G401.6 (cell line): ENCODE measurements around the gene HNF1B.

ENCODE experiments used
- FAIRE-seq: peaks from 2 replicates; lab custom pipeline; 2012; peaks lifted over from hg19 to GRCh38; lab: Jason Lieb, UNC

The HNF1B gene

DNA sequence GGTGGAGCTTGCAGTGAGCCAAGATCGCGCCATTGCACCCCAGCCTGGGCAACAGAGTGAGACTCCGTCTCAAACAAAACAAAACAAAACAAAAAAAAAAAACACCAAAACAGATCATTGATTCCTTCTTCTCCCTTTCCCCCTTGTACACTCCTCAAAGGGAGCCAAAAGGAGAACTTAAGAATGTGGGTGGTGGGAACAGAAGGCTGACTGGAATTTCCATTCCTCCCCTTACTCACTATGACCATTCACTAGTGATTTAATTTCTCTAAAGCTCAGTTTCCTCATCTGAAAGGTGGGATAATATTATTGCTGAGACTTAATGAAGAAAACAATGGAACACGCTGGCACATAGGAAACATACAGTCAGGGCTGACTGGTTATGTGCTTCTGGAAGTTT, 17.1 kb upstream of the HNF1B start:
- no peak for FAIRE-seq

DNA sequence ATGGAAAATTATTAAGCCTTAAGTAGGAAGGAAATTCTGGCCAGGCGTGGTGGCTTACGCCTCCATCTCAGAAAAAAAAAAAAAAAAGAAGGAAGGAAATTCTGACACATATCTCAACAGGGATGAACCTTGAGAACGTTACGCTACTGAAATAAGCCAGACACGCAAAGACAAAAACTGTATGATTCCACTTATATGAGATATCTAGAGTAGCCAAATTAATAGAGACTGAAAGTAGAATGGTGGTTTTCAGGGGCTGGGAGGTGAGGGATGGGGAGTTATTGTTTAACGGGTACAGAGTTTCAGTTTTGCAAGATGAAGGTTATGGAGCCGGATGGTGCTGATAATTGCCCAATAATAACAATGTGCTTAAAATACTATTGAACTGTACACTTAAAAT, 16.2 kb upstream of the HNF1B start:
- no peak for FAIRE-seq

DNA sequence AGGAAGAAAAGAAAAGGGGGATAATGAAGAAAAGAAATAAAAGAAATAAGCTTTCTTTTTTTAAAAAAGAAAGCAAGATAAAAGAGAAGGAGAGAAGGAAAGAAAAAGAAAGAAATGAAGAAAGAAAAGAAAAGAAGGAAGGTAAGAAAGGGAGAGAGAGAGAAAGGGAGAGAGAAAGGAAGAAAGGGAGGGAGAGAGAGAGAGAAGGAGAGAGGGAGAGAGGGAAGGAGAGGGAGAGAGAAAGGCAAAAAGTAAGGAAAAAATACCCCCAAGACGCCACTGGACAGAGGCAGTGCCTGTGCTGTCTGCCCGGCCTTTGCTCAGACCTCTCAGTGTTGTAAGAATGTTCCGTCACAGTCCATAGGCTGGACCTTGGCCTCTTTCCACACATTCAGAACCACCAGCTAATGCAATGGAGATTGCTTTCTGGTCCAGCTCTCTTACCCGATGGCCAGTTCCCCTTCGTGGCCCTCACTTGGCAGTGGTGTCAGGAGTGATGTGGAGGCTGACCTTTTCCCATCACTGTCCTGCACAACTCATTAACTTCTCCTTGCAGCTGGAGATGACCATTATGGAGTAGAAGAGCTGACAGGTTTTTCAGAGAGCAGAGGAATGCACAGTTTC, 14.3 kb upstream of the HNF1B start:
- no peak for FAIRE-seq

DNA sequence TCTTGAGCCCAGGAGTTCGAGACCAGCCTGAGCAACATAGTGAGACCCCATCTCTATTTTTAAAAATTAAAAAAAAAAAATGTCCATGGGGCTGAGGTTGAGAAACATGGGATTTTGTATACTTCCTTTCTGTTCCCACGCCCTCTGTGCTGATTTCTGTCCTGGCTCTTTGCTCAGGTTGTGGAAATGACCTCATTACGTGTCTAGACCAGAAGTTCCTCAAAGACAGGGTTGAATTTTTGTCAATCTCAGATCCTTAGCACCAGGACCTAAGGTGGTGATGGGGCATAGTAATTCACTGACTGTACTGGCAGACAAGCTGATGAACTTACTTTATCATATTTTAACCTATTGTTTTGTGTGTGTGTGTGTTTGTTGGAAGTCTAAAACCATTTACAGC, 11.2 kb upstream of the HNF1B start:
- FAIRE-seq, result no peak

DNA sequence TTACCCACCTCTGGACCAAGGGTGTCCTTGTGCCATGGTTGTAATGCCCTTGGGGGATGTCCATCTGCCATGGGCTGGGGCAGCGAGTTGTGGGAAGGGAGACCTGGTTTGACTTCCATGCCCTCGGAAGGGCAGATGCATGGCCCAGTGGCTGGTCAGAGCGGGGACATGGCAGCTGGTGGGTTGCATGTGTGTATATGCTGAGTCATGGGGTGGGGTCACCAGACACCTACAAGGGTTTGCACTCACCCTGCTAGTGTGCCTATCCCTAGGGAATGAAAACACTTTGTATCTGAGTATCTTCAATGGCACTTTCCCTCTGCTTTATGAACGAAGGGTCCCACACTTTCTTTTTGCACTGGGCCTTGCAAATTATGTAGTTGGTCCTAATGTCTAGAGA, 10.6 kb upstream of the HNF1B start:
- no peak for FAIRE-seq

DNA sequence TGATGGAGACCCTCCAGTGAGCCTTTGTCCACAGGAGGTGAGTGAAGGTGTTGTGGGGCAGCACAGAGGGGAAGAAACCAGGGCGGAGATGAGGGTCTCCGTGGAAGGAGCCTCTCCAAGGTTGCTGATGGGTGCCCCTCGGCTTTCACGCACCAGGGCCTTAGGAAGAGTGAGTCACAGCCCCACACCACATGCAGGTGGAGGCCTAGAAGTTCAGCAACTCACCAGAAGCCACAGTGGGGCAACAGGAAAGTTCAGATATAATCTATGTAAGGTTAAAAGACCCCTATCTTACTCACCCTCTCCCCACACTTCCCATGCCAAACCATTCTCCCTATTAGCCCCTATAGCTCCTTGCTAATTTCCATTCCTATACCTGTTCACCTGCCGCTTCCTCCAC, 9.5 kb upstream of the HNF1B start:
- FAIRE-seq, result no peak

GRCh38 chr17:37752482-37752881, 7.6 kb upstream of the HNF1B start:
- no peak for FAIRE-seq

DNA sequence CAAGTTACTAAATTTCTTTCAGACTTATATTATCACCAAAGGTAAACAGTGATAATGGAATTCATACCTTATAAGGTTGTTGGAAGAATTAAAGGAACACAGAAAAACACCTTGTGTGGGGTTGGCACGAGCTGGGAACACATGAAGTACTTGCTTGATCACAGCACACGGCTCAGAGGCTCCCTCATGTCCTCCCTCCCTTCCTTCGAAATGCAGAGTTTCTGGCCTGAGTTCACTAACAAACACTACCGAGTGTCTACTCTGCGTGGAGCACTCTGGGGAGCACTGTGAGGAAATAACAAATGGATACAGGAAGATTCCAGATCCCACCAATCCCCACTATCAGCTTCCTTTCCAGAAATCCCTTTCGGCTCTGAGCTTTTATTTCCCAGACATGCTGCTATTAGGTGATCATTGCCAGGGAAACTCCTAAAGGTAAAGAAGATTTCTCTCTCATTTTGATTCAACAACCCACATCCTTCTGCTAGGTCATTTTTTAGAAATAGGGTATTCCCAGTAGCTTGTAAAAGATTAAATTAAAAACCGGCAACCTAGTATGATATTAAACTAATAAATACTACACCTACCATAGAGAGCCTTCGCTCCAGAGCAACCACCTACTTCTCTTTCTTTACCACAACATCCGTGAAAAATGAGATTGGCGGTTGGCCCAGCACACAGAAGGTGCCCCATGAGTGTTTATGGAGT, 6.1 kb upstream of the HNF1B start:
- no peak for FAIRE-seq

GRCh38 chr17:37750292-37750691, 5.4 kb upstream of the HNF1B start:
- no peak for FAIRE-seq

DNA sequence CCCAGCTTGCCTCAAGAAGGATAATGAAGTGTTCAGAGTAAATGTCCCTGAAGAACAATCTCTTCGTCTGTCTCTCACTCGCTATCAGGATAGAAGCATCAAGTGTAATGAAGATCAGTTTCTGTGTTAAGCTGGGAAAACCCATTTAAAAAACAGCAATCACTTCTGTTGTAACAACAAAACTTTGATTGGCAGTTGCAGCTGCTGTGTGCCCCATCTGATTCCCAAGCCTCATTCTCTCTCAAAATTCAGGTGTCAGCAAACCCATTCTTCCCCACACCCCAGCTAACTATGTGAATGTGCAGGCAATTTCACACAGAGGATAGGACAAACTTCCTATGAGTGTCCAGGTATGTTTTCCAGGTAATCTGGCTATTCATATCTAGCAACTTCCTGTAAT, 2.4 kb upstream of the HNF1B start:
- FAIRE-seq, result no peak

- FAIRE-seq, result no peak
Observed at GRCh38 chr17:37746617-37747016, 1.8 kb upstream of the HNF1B start.

- FAIRE-seq, result no peak
Observed at GRCh38 chr17:37745801-37746426, 1.1 kb upstream of the HNF1B start.

DNA sequence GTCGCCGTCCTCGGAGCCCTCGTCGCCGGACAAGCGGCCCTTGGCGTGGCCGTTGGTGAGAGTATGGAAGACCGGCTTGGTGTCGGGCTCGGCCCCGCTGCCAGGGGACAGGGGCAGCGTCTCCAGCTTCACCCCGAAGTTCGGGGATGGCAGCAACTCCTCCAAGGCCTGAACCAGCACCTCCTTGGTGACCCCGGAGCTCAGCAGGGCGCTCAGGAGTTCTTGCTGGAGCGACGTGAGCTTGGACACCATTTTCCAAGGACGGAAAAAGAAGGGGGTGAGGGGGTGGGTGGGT, 279 bp downstream of the HNF1B start:
- FAIRE-seq, result no peak

GRCh38 chr17:37743875-37744632, 805 bp downstream of the HNF1B start:
- FAIRE-seq, result no peak

GRCh38 chr17:37743612-37743874, 1.3 kb downstream of the HNF1B start:
- FAIRE-seq, result no peak

GRCh38 chr17:37742762-37743611, 1.9 kb downstream of the HNF1B start:
- FAIRE-seq, result no peak

- FAIRE-seq, result no peak
Observed at GRCh38 chr17:37742116-37742761, 2.6 kb downstream of the HNF1B start.

GRCh38 chr17:37741341-37742115, 3.3 kb downstream of the HNF1B start:
- FAIRE-seq, result no peak

DNA sequence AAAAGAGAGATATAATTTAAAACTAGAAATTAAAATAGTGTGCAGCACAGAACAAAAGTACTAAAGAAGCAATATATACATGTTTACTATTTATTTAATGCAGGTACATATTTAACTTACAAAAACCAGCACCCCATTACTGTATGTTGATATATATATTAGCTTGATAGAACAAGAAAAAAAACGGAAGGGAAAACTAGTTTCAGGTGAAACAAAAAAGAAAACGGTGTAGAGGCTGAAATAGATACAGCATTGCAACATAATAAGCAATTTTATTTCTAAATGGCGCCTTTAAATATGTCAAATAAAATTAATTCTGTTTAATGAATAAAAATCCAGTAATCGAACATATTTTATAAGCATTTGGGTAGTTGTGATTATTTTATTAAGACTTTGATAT, 3.9 kb downstream of the HNF1B start:
- no peak for FAIRE-seq

GRCh38 chr17:37737971-37738370, 6.9 kb downstream of the HNF1B start:
- no peak for FAIRE-seq

GRCh38 chr17:37737081-37737480, 7.8 kb downstream of the HNF1B start:
- FAIRE-seq, result no peak
